ENCODE measurements around the gene GNB1L. TPM values are rescaled to one million over a fixed set of nuclear protein-coding genes. Genes with fewer than 3 reads are reported as not detected.
"Not testable (repeated sequence)": the region's sequence is repeated elsewhere in the genome, so short reads cannot be mapped to it uniquely, and the experiment has no call there.

The GNB1L gene
- total RNA-seq, 1 donor from 2014 or later, result 7.8 TPM

- Histone ChIP-seq H3K9me3 (no peaks in the 10 kb centered on the region), H3K4me3 (no peak overlapping the region), H3K27me3 (no peaks in the 10 kb centered on the region), H3K36me3 (no peaks in the 10 kb centered on the region), H3K4me1 (peaks cover 31% of the 10 kb centered on the region), H3K27ac (peak overlapping the region; percentile 63)
- intact Hi-C loops (cut with DNase I), result no loop called here
- peak; percentile 75 for ATAC-seq
- no peak for DNase-seq
- no peak for TF ChIP-seq CTCF (IDR thresholded peaks at IDR 0.05)
Measured at GRCh38 chr22:19886605-19887255, 32.1 kb upstream of the GNB1L start.

DNA sequence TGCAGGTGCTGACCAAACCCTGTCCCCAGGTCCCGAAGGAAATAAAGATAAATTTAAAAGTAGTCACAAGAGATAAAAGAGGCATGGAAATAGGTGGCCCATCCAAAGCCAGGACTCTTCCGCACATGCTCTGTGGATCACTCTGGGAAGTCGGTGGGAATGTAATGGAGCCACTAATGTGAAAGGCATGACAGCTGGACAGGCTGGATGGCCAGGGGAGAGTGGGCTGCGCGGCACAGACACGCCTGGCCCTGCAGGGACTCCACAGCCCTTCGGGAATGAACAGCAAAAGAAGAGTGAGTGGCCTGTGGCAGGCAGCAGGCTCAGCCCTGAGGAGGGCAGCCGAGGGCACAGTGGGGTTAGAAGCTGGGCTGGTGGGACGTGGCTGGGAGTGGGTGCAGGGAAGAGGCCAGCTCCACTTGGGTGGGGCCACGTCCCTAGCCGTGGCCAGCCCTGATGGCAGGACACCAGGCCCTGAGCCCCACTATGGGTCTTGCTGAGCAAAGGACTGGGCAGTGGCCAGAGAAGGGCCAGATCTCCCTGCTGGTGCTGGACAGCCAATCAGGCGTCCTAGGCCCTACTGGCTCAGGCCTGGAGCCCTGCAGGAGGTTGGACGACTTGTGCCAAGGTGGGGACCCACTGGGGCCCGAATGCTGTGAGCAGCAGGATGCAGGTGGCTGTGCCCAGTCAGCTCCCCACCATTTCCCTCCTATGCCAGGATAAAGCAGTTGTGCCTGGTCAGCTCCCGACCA, 31.3 kb upstream of the GNB1L start:
- Histone ChIP-seq H3K27me3 (no peaks in the 10 kb centered on the region), H3K4me1 (peaks cover 28% of the 10 kb centered on the region), H3K27ac (peak overlapping the region; percentile 63), H3K9me3 (no peaks in the 10 kb centered on the region), H3K4me3 (no peak overlapping the region), H3K36me3 (no peaks in the 10 kb centered on the region)
- no peak for TF ChIP-seq CTCF (IDR thresholded peaks at IDR 0.05)
- intact Hi-C loops (cut with DNase I), result no loop called here
- ATAC-seq (no peak), DNase-seq (no peak)

DNA sequence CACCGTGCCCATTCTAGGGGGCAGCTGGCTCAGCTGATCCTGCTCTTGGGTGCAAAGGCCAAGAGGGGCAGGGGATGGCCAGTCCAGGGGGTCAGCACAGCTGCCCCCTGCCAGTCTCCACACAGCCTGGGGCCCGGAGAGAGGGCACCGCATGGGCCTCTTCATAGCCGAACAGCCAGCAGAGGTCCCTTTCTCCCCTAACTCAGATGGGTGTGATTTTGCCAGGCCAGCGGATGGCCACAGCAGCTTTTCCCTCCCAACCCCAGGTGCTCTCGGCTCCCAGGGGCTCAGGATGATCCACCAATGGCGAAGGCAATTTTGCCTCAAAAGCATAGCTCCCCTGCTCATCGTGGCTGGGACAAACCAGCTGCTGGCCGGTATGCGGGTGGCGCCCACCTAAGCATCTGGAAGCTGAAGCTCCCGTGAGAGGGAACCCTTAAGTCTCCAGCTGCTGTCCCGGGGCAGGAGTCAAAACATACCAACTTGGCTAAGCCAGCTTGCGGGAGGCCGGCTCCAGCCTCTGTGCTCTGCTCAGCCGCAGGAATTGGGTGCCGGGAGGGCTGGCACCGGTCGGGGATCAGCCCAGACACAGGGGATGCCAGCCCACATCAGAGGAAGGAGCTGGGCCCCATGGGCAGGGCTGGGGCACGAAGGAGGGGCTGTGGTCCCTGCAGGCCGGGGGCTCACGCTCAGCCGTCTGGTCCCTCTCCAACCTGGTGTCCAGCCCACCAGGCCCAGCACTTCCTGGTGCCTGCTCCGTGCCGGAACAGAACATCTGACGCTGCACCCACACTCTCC, 30.5 kb upstream of the GNB1L start:
- TF ChIP-seq CTCF (IDR thresholded peaks at IDR 0.05), result no peak
- Histone ChIP-seq H3K4me1 (peaks cover 31% of the 10 kb centered on the region), H3K36me3 (no peaks in the 10 kb centered on the region), H3K27ac (no peak overlapping the region), H3K4me3 (no peak overlapping the region), H3K9me3 (no peaks in the 10 kb centered on the region), H3K27me3 (no peaks in the 10 kb centered on the region)
- intact Hi-C loops (cut with DNase I), result no loop called here
- ATAC-seq (no peak), DNase-seq (no peak)

DNA sequence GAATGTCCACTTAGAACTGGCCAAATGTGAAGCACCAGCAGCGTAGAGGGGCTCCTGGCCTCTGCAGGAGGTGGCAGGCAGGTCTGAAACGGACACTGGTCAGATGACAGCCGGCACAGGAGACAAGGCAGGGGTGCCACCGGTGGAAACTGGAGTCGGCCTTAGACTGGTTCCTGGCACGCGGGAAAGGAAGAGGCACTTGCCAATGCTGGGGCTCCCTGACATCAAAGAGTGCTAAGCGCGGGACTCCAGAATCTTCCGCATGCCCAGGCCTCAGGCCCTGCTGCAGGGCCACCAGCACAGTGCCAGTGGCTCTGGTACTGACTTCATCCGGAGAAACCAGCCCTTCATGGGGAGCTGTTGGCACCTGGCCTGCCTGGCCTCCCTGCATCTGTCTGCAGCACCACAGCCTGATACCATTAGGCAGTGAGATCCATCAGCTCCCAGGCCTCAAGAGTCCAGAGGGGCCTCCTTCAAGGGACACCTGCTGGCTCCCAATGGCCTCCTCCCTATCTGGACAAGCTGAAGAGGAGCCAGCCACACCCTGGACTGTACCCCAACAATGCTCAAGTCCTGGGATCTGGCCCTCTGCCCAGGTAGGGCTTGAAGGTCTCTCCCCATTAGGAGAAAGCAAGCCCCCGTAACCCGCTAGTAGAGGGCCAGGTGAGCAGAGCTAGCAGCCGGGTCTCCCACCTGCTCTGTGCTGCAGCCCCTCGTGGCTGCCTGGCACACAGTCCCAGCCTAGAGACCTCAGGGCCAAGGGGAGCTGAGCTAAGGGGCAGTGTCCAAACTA, 29.7 kb upstream of the GNB1L start:
- ATAC-seq (no peak), DNase-seq (peak; percentile 43)
- Histone ChIP-seq H3K27ac (no peak overlapping the region), H3K4me1 (peaks cover 31% of the 10 kb centered on the region), H3K36me3 (no peaks in the 10 kb centered on the region), H3K27me3 (no peaks in the 10 kb centered on the region), H3K9me3 (no peaks in the 10 kb centered on the region), H3K4me3 (no peak overlapping the region)
- intact Hi-C loops (cut with DNase I), result no loop called here
- TF ChIP-seq CTCF (IDR thresholded peaks at IDR 0.05), result no peak

DNA sequence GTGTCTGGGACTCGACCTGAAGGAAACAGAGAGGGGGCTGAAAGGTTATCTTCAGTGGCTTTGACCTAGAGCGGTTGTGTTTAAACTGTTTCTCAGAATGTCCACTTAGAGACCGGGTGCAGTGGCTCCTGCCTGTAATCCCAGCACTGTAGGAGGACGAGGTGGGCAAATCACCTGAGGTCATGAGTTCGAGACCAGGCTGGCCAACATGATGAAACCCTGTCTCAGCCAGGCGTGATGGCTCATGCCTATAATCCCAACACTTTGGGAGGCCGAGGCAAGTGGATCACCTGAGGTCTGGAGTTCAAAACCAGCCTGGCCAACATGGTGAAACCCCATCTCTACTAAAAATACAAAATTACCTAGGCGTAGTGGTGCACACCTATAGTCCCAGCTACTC, 28.8 kb upstream of the GNB1L start:
- H3K27me3 ChIP-seq; H3K9me3 ChIP-seq; H3K27ac ChIP-seq; H3K36me3 ChIP-seq; ATAC-seq; H3K4me3 ChIP-seq; intact Hi-C loops (cut with DNase I): not testable (repeated sequence)
- DNase-seq, result peak; percentile 6
- peaks cover 31% of the 10 kb centered on the region for H3K4me1 ChIP-seq

Measured in upper lobe of right lung (tissue), 1 donor.